Pancreas (tissue), 10 donors: Measurements from ENCODE around the gene USF3. TPM values are rescaled to one million over a fixed set of nuclear protein-coding genes. Genes with fewer than 3 reads are reported as not detected.

ENCODE experiments used
- ATAC-seq, 4 donors: fragments of 200-7000 bp; cut with Tn5 transposase; one replicate each; pipeline versions ENCODE4 v1.8.0 to v1.9.1; 2020; ENCODE audit warnings: mild to moderate bottlenecking in 4 of 4, moderate library complexity in 4 of 4
- DNase-seq, 6 donors: peaks; one replicate each; pipeline ENCODE4 v3.0.0-alpha.2; 2020
- FAIRE-seq: peaks from 2 replicates; lab custom pipeline; 2012; peaks lifted over from hg19 to GRCh38; lab: Jason Lieb, UNC
- H3K27ac ChIP-seq, 4 donors: fragments of 200-600 bp; sonication (generic); 1 replicate in 3 of 4; 2 replicates in 1 of 4; pipeline versions ENCODE4 v1.5.0 to v1.8.0; 2020
- H3K27me3 ChIP-seq, 4 donors: fragments of 200-600 bp; one replicate each; pipeline ENCODE4 v1.8.0; 2021
- H3K36me3 ChIP-seq, 3 donors: fragments of 200-600 bp; sonication (generic) in 1 of 3; one replicate each; pipeline versions ENCODE4 v1.5.0 to v1.8.0; 2020 to 2021
- H3K4me1 ChIP-seq, 3 donors: fragments of 200-600 bp; one replicate each; pipeline ENCODE4 v1.8.0; 2021
- H3K4me3 ChIP-seq, 4 donors: fragments of 200-600 bp; sonication (generic) in 2 of 4; one replicate each; pipeline versions ENCODE4 v1.5.0 to v1.8.0; 2020 to 2021
- H3K9me3 ChIP-seq, 4 donors: fragments of 200-600 bp; one replicate each; pipeline ENCODE4 v1.8.0; 2021
- CTCF ChIP-seq, 4 donors: fragments of 200-600 bp; sonication (generic) in 3 of 4; IDR thresholded peaks; one replicate each; pipeline versions ENCODE4 v1.5.0 to v1.8.0; 2021; ENCODE audit warnings: antibody characterized with exemption in 4 of 4
- WGBS, 2 donors: extraction: QIAGEN DNeasy Blood & Tissue Kit; methylation state at CpG; one replicate each; pipeline ENCODE4 v1.1.7; 2013; 5-methylcytosine and 5-hydroxymethylcytosine counted together
- intact Hi-C, 3 donors: fragments of 100-400 bp; cut with DNase I; formaldehyde crosslinking; loops; one replicate each; pipeline versions ENCODE4 v1.11.1 to v1.14.2; 2022
- polyA plus RNA-seq, 2 donors: library from polyadenylated mRNA; stranded (reverse); fragments of 200-250 nt; gene quantifications; one replicate each; pipeline ENCODE4 v1.2.3, GENCODE V29; 2013
- total RNA-seq, 6 donors: library from RNA; stranded (reverse); fragmentation: NEBNext Ultra II Directional in 4 of 6; extraction: Animal tissue kit (Norgen Biotek cat#: 25700) in 4 of 6; gene quantifications; one replicate each; pipeline versions ENCODE4 v1.2.1 to v1.2.4, GENCODE V29; 2021 to 2023
- donor health status: healthy with polysubstance abuse.
- donor health status: DM: no; HTN: no; CAD: no; lungs with moderate emphysema.
- donor health status: DM: no; HTN: no; CAD: no.
- donor health status: control.
- donor health status: control.
- donor health status: Bipolar disorder and iron deficiency.
- donor health status: DM: yes; HTN: yes; CAD: no.
- donor health status: DM: no; HTN: no; CAD: no.
- donor health status: DM: no; HTN: no; CAD: no.
- donor health status: DM: yes; HTN: yes; CAD: no.

The USF3 gene
- total and polyA plus RNA-seq, 8 donors, result 2.9 to 12.3 (median 9.0) TPM

GRCh38 chr3:113678773-113679172 lies 17.7 kb downstream of the USF3 start:
- 99 to 100% methylated on average over 4 of the region's 4 CpGs for WGBS, 2 donors
- H3K9me3 ChIP-seq, result no peaks in the 10 kb centered on the region
- DNase-seq (no peak), ATAC-seq (no peak), FAIRE-seq (no peak)
- TF ChIP-seq CTCF (IDR thresholded peaks at IDR 0.05), result no peak
- intact Hi-C loops, result no loop called here
- peaks cover 0 to 4% (median 0%) of the 10 kb centered on the region in 3 donors for H3K4me1 ChIP-seq
- H3K27me3 ChIP-seq, result no peaks in the 10 kb centered on the region
- no peak overlapping the region for H3K27ac ChIP-seq
- H3K4me3 ChIP-seq, result no peak overlapping the region
- H3K36me3 ChIP-seq, result no peaks in the 10 kb centered on the region

- no peaks in the 10 kb centered on the region for H3K9me3 ChIP-seq
- FAIRE-seq, result no peak
Observed at GRCh38 chr3:113677737-113678136, 18.7 kb downstream of the USF3 start.

GRCh38 chr3:113676261-113676660 lies 20.2 kb downstream of the USF3 start:
- FAIRE-seq (no peak), DNase-seq (no peak), ATAC-seq (no peak)
- Histone ChIP-seq H3K36me3 (no peaks in the 10 kb centered on the region), H3K9me3 (no peaks in the 10 kb centered on the region), H3K4me3 (no peak overlapping the region), H3K27me3 (no peaks in the 10 kb centered on the region), H3K4me1 (peaks cover 0 to 6% (median 0%) of the 10 kb centered on the region in 3 donors), H3K27ac (no peak overlapping the region)
- WGBS, 2 donors, result 93 to 99% methylated on average over 3 of the region's 3 CpGs
- intact Hi-C loops, result no loop called here
- no peak for TF ChIP-seq CTCF (IDR thresholded peaks at IDR 0.05)

More at GRCh38 chr3:113677737-113678136, 18.7 kb downstream of the USF3 start:
- Histone ChIP-seq H3K4me1 (peaks cover 0 to 6% (median 0%) of the 10 kb centered on the region in 3 donors), H3K27ac (no peak overlapping the region), H3K36me3 (no peaks in the 10 kb centered on the region), H3K4me3 (no peak overlapping the region), H3K27me3 (no peaks in the 10 kb centered on the region)
- ATAC-seq (no peak), DNase-seq (no peak)
- no peak for TF ChIP-seq CTCF (IDR thresholded peaks at IDR 0.05)
- 88 to 94% methylated on average over 1 of the region's 1 CpG for WGBS, 2 donors
- intact Hi-C loops, result no loop called here

- FAIRE-seq (no peak), DNase-seq (no peak), ATAC-seq (peak in 2 of 4 donors; percentile 35 to 64)
- H3K4me3 ChIP-seq, result no peak overlapping the region
- no peak overlapping the region for H3K27ac ChIP-seq
- H3K27me3 ChIP-seq, result no peaks in the 10 kb centered on the region
- no peak for TF ChIP-seq CTCF (IDR thresholded peaks at IDR 0.05)
- peaks cover 6 to 9% (median 6%) of the 10 kb centered on the region in 3 donors for H3K4me1 ChIP-seq
- no peaks in the 10 kb centered on the region for H3K36me3 ChIP-seq
- no peaks in the 10 kb centered on the region for H3K9me3 ChIP-seq
- 10 to 17% methylated on average over 4 of the region's 4 CpGs for WGBS, 2 donors
- intact Hi-C loops, result no loop called here
Observed at GRCh38 chr3:113673593-113673992, 22.8 kb downstream of the USF3 start.

GRCh38 chr3:113668015-113668414 lies 28.4 kb downstream of the USF3 start:
- Histone ChIP-seq H3K4me1 (peaks cover 14 to 40% (median 28%) of the 10 kb centered on the region in 3 donors), H3K27me3 (no peaks in the 10 kb centered on the region), H3K27ac (peak overlapping the region in 2 of 4 donors; percentile 50 to 60), H3K4me3 (no peak overlapping the region), H3K9me3 (no peaks in the 10 kb centered on the region), H3K36me3 (no peaks in the 10 kb centered on the region)
- intact Hi-C loops, result no loop called here
- DNase-seq (no peak), FAIRE-seq (no peak), ATAC-seq (no peak)
- no peak for TF ChIP-seq CTCF (IDR thresholded peaks at IDR 0.05)
- 79 to 84% methylated on average over 4 of the region's 4 CpGs for WGBS, 2 donors
